PC-3 (cell line): ENCODE results near the gene VWA8. TPM values are rescaled to one million over a fixed set of nuclear protein-coding genes. Genes with fewer than 3 reads are reported as not detected.

Experiments
- ATAC-seq: fragments of 200-7000 bp; cut with Tn5 transposase; 2 replicates; pipeline ENCODE4 v1.9.1; 2020; ENCODE audit warnings: mild to moderate bottlenecking, moderate library complexity
- BruUV-seq: library from RNA; stranded (reverse); fragments of 400-500 nt; replicated peaks from 2 replicates; lab custom pipeline; 2021; lab: Mats Ljungman, UMichigan
- CTCF ChIA-PET: fragments of 300-600 bp; sonication (Branson Sonifier 250); formaldehyde crosslinking; loops from one replicate; lab custom pipeline; 2022; ENCODE audit warnings: antibody characterized with exemption; lab: Charles Lee
- POLR2A ChIA-PET: fragments of 300-600 bp; sonication (Branson Sonifier 250); formaldehyde crosslinking; loops from one replicate; lab custom pipeline; 2022; ENCODE audit warnings: antibody characterized with exemption; ENCODE audit not compliant: unreplicated experiment; lab: Charles Lee
- DNase-seq: peaks from one replicate; pipeline ENCODE4 v3.0.0-alpha.2; 2015
- H2AFZ ChIP-seq: fragments of 300-600 bp; sonication (generic); 2 replicates; pipeline ENCODE4 v1.6.0; 2016; ENCODE audit warnings: antibody characterized with exemption, low read length
- H3F3A ChIP-seq: fragments of 300-600 bp; sonication (generic); one replicate; pipeline ENCODE4 v1.6.0; 2017; ENCODE audit warnings: antibody characterized with exemption, low read length, control low read depth, mild to moderate bottlenecking; ENCODE audit not compliant: unreplicated experiment
- H3K27ac ChIP-seq: fragments of 300-600 bp; sonication (generic); 2 replicates; pipeline ENCODE4 v1.5.1; 2016; ENCODE audit warnings: mild to moderate bottlenecking, low read length
- H3K27me3 ChIP-seq: fragments of 300-600 bp; sonication (generic); 2 replicates; pipeline ENCODE4 v1.6.1; 2016; ENCODE audit warnings: low read length, mixed read lengths
- H3K36me3 ChIP-seq: fragments of 300-600 bp; sonication (generic); 2 replicates; pipeline ENCODE4 v1.6.1; 2016; ENCODE audit warnings: low read depth, mixed run types, low read length, mixed read lengths
- H3K4me1 ChIP-seq: fragments of 300-600 bp; sonication (generic); 2 replicates; pipeline ENCODE4 v1.5.1; 2016; ENCODE audit warnings: low read length; ENCODE audit not compliant: insufficient read depth
- H3K4me2 ChIP-seq: fragments of 300-600 bp; sonication (generic); 2 replicates; pipeline ENCODE4 v1.6.0; 2016; ENCODE audit warnings: low read length
- H3K4me3 ChIP-seq: fragments of 300-600 bp; sonication (generic); 2 replicates; pipeline ENCODE4 v1.5.1; 2016; ENCODE audit warnings: mild to moderate bottlenecking, low read length, mixed read lengths
- H3K79me2 ChIP-seq: fragments of 300-600 bp; sonication (generic); 2 replicates; pipeline ENCODE4 v1.6.1; 2017; ENCODE audit warnings: low read length, mixed read lengths
- H3K9ac ChIP-seq: fragments of 300-600 bp; sonication (generic); 2 replicates; pipeline ENCODE4 v1.6.0; 2016; ENCODE audit warnings: mild to moderate bottlenecking, low read length
- H3K9me2 ChIP-seq: fragments of 300-600 bp; sonication (generic); replicated peaks from 2 replicates; pipeline ENCODE4 v1.6.1; 2016; ENCODE audit warnings: mixed run types, low read length, mixed read lengths
- H3K9me3 ChIP-seq: fragments of 300-600 bp; sonication (generic); 2 replicates; pipeline ENCODE4 v1.6.1; 2016; ENCODE audit warnings: low read length, mixed read lengths
- H4K20me1 ChIP-seq: fragments of 300-600 bp; sonication (generic); 2 replicates; pipeline ENCODE4 v1.6.1; 2016; ENCODE audit warnings: low read length, mixed read lengths
- EZH2 ChIP-seq: fragments of 300-600 bp; sonication (generic); IDR thresholded peaks from one replicate; pipeline ENCODE4 v1.6.1; 2017; ENCODE audit warnings: antibody characterized with exemption, mild to moderate bottlenecking, low read length; ENCODE audit not compliant: unreplicated experiment
- EZH2phosphoT487 ChIP-seq: fragments of 300-600 bp; sonication (generic); IDR thresholded peaks from 2 replicates; pipeline ENCODE4 v1.6.1; 2018; ENCODE audit warnings: mild to moderate bottlenecking, antibody characterized with exemption, low read length, borderline replicate concordance
- intact Hi-C: fragments of 100-400 bp; cut with micrococcal nuclease; formaldehyde crosslinking; loops from 2 replicates; pipeline ENCODE4 v1.9.0; 2023
- total RNA-seq: library from RNA; depleted of rRNA; stranded (reverse); fragments of >200 nt; gene quantifications from 2 replicates; pipeline ENCODE4 v1.2.3, GENCODE V29; 2014
- TF ChIP-seq, protein P1 (sequence below): fragments of 300-600 bp; sonication (generic); conservative IDR thresholded peaks from 2 replicates; pipeline ENCODE4 v1.5.1; 2017; ENCODE audit warnings: antibody characterized with exemption, low read depth, mild to moderate bottlenecking, low read length

The VWA8 gene
- total RNA-seq, 1 experiment from 2014 or later = 10.0 TPM

DNA sequence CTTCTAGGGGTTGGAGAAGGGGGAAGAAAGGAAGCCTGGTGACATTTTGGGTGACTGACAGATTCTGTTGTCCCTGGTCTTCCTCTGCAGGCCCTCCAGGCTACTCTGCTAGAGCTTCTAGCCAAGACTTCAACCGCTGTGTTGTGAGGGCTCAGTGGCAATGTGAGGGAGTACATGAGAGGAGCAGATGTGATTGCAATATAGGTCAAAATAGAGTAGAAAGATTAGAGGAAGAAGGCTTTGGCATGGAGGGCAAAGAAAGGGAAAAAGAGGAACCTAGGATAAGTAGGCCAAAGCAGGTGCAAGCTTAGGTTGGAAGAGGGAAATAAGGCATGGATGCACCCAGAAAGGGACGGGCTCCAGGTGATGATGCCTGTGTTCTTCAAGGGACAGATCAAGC is 286.7 kb downstream of the VWA8 start:
- no peak for TF ChIP-seq EZH2phosphoT487
- TF ChIP-seq EZH2 = no peak
- TF ChIP-seq, protein P1, sequence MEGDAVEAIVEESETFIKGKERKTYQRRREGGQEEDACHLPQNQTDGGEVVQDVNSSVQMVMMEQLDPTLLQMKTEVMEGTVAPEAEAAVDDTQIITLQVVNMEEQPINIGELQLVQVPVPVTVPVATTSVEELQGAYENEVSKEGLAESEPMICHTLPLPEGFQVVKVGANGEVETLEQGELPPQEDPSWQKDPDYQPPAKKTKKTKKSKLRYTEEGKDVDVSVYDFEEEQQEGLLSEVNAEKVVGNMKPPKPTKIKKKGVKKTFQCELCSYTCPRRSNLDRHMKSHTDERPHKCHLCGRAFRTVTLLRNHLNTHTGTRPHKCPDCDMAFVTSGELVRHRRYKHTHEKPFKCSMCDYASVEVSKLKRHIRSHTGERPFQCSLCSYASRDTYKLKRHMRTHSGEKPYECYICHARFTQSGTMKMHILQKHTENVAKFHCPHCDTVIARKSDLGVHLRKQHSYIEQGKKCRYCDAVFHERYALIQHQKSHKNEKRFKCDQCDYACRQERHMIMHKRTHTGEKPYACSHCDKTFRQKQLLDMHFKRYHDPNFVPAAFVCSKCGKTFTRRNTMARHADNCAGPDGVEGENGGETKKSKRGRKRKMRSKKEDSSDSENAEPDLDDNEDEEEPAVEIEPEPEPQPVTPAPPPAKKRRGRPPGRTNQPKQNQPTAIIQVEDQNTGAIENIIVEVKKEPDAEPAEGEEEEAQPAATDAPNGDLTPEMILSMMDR = no peak
- H3K27ac ChIP-seq = no peak overlapping the region
- POLR2A ChIA-PET = no interaction called here
- H3K4me1 ChIP-seq = peaks cover 20% of the 10 kb centered on the region
- no peaks in the 10 kb centered on the region for H3K9me3 ChIP-seq
- no peak overlapping the region for H3K4me2 ChIP-seq
- BruUV-seq = no TSS peak
- no peaks in the 10 kb centered on the region for H3K9me2 ChIP-seq
- H2AFZ ChIP-seq = no peak overlapping the region
- CTCF ChIA-PET = no interaction called here
- no peak overlapping the region for H3K4me3 ChIP-seq
- no peak overlapping the region for H3K9ac ChIP-seq
- intact Hi-C loops = no loop called here
- no peaks in the 10 kb centered on the region for H3F3A ChIP-seq
- H3K36me3 ChIP-seq = no peaks in the 10 kb centered on the region; the same call in 1 of the 2 replicates
- no peak for ATAC-seq
- no peaks in the 10 kb centered on the region for H3K79me2 ChIP-seq
- no peaks in the 10 kb centered on the region for H4K20me1 ChIP-seq
- no peak for DNase-seq
- no peaks in the 10 kb centered on the region for H3K27me3 ChIP-seq

DNA sequence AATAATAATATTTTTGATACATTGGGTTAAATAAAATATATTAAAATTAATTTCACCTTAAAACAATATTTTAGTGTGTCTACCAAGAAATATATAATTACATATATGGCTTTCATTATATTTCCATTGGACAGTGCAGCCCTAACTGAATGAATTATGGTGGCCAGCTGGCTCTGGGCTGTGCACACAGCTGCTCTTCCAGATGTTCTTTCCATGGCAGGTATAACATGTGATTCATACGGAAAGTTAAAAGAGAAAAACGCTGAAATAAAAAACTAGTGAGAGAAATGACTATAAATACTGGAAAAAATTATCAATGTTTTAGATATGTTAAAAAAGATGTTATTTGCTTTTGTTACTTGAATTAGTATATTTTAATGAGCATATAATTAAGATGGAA is 287.3 kb downstream of the VWA8 start:
- no peaks in the 10 kb centered on the region for H3K27me3 ChIP-seq
- TF ChIP-seq, protein P1 = no peak
- no peak for TF ChIP-seq EZH2phosphoT487
- TF ChIP-seq EZH2 = no peak
- no peak overlapping the region for H3K9ac ChIP-seq
- H3K9me2 ChIP-seq = no peaks in the 10 kb centered on the region
- no peaks in the 10 kb centered on the region; the same call in 1 of the 2 replicates for H3K36me3 ChIP-seq
- no peaks in the 10 kb centered on the region for H4K20me1 ChIP-seq
- H3K4me1 ChIP-seq = peaks cover 20% of the 10 kb centered on the region
- H3K4me2 ChIP-seq = no peak overlapping the region
- BruUV-seq = no TSS peak
- no peaks in the 10 kb centered on the region for H3K9me3 ChIP-seq
- H3K79me2 ChIP-seq = no peaks in the 10 kb centered on the region
- ChIA-PET POLR2A (no interaction called here), CTCF (no interaction called here)
- ATAC-seq (no peak), DNase-seq (no peak)
- H3K27ac ChIP-seq = no peak overlapping the region
- H3F3A ChIP-seq = no peaks in the 10 kb centered on the region
- H3K4me3 ChIP-seq = no peak overlapping the region
- no peak overlapping the region for H2AFZ ChIP-seq
- intact Hi-C loops = no loop called here

DNA sequence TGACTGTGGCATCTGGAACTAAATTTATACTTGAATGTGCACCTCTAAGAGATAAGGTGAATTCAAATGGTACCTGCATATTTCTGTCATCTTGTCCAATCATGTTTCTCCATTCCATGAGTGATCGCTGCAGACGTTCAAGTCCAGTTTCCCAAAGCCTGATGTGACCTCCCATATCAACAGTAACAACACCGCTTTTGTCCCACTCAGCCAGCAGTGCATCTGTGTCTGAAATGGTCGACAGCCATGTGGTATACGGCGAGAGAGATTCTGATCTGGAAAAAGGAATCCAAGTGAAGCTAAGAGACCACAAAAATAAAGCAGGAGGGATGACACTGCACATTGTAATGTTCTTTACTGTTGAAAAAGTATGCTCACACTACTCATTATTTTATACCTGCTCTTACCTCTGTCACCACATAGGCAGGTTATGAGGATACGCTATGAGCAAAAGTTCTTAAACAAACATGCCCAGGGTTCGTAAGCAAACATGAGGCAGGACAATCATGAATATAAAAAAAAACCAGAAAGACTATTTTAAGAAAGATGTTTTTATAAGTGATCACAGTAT is 290.0 kb downstream of the VWA8 start:
- Histone ChIP-seq H4K20me1 (no peaks in the 10 kb centered on the region), H3K4me1 (peaks cover 24% of the 10 kb centered on the region), H3K27me3 (no peaks in the 10 kb centered on the region), H2AFZ (no peak overlapping the region), H3K4me2 (peak overlapping the region; percentile 57), H3K9me3 (no peaks in the 10 kb centered on the region), H3K27ac (peak overlapping the region; percentile 86), H3K36me3 (no peaks in the 10 kb centered on the region; the same call in 1 of the 2 replicates), H3K9me2 (no peaks in the 10 kb centered on the region), H3K4me3 (no peak overlapping the region), H3K9ac (peak overlapping the region; percentile 40), H3K79me2 (no peaks in the 10 kb centered on the region), H3F3A (no peaks in the 10 kb centered on the region)
- TF ChIP-seq, protein P1 = no peak
- TF ChIP-seq EZH2phosphoT487 (no peak), EZH2 (no peak)
- intact Hi-C loops = loop anchor here (1.0 kb wide), 2 partner anchors 24 to 45 kb away; no protein-coding TSS in a partner anchor
- ChIA-PET POLR2A (interaction anchor here (0.6 kb wide), 1 partner anchor 21 kb away, joined by 3 read pairs; no protein-coding TSS in a partner anchor), CTCF (no interaction called here)
- ATAC-seq (peak; percentile 90), DNase-seq (peak; percentile 79)
- BruUV-seq = TSS peak; percentile 61
